CD4-positive, alpha-beta T cell treated with Interleukin-17A for 1 hour (primary cell): ENCODE results near the gene TK2.
"Not testable (repeated sequence)": the region's sequence is repeated elsewhere in the genome, so short reads cannot be mapped to it uniquely, and the experiment has no call there.

ENCODE experiments used
- DNase-seq: peaks from one replicate; pipeline ENCODE4 v3.0.0-alpha.2; 2020

Gene TK2

DNA sequence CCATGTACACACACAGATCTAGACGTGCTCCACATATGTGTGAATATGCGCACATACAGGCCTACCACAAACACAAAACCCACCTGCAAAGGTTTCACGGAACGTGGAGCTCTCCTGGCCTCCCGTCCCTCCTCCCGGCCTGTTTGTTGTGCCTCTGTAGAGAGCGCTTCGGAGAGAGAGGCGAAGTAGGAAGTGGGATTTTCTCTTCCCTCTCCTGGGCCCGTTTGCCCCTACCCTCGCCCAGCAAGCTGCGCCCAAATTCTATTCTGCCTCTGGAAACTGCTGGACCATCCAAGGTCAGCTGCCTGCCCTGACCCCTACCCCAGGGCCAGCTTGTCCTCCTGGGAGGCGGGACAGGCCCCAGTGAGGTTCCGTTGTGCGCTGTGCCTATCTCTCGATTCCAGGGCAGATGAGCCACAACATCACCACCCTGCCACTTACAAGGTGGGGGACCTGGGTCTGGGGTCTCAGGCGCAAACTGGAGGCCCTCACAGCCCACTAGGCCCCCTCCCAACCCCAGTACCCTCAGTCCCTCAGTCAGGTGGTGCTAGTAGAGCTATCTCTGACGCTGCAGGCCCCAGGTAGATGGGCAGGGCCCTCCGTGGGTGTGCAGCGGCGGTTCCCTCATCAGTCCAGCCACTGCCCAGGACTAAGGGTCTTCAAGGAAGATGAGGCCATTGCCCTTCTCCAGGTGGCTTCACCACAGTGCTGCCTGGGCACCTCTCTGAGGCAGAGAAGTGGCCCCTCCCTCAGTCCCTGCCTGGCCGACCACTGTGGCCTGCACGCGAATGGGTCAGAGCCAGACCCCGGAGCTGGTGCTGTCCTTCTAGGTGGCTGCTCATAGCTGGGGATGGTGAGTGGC, 68.6 kb downstream of the TK2 start:
- DNase-seq, result no peak

DNA sequence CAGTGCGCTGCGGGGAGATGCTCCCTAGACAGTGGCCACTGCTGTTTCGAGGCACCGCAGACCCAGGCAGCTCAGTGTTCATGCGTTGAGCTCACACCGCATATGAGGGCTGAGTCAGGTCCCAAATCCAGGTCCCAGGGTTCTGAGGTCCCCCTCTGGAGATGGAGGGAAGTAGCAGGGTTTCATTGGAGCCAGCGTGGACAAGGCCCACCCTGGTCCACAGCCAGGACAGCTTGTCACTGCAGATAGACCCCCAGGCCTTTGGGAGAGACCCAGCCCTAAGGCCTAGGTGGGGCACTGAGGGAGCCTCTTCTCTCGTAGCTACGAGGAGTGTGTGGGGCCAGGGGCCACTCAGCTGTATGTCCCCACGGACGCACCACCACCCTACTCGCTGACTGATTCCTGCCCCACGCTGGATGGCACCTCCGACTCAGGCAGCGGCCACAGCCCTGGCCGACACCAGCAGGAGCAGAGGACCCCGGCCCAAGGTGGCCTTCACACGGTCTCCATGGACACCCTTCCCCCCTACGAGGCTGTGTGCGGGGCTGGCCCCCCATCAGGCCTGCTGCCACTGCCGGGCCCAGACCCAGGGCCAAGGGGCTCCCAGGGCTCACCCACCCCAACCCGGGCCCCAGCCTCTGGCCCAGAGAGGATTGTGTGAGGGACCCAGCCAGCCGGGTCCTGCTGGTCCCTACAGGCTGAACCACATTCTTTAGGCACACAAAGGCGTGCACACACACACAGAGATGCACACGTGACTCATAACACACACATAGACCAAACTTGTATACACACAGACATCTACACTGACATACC, 69.4 kb downstream of the TK2 start:
- no peak for DNase-seq

DNA sequence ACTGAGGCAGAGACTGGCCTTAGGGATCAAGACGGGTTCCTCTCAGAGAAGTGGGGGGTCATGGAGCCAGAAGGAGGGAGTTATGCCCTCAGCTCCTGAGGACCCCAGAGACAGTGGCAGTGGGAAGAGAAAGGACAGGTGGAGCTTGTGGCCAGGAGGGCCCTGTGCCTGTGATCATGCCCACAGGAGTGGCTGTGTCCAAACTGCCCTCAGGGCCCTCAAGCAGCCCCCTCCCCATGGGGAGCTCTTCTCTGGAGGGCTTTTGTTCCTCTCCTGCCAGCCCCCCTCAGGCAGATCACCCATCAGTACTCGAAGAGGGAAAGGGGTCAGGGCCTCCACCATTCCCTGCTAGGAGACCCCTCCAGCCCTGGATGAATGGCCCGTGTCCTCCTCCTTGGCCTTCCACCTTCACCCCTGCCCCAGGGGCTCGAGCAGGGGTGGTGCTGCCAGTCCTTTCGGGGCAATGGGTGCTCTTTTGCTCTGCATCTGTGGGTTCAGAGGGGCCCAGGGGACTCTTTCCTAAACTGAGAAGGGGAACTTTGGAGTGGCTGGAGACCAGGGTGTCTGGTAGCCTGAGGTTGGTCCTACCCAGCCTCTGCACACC, 70.2 kb downstream of the TK2 start:
- no peak for DNase-seq

DNA sequence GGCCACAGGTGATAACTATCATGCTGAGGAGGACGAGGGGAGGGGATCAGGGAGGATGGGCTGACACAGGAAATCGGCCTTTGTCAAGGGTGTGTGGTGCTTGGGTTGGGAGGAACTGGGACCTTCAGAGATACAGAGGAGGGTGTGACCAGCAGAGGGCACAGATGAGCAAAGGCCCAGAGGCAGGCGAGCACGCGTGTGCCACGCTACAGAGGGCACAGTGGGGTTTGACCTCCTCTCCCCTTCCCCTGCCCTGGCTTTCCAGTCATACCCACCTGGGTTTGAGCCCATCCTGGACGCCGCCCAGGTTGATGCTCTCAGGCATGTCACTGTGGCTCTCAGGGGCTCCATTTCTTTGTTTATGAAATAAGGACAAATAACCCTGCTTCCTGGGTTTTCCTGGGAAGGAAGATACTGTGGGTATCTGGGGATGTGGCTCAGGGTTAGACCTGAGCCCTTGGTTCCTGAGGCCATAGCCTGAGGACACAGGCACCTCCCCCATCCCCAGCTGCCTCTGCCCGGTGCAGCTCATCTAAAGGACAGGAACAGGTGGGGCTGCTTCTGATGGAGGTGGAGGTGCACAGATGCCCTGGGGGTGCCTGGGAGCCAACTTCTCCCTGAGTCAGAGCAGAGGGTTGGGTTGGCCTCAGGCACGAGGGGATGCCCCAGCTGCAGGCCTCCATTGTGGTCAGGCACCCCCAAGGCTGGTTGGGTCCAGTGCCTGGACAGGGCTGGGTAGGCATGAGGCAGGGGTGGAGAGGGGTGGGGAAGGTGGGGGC, 71.0 kb downstream of the TK2 start:
- DNase-seq, result peak; percentile 87

DNA sequence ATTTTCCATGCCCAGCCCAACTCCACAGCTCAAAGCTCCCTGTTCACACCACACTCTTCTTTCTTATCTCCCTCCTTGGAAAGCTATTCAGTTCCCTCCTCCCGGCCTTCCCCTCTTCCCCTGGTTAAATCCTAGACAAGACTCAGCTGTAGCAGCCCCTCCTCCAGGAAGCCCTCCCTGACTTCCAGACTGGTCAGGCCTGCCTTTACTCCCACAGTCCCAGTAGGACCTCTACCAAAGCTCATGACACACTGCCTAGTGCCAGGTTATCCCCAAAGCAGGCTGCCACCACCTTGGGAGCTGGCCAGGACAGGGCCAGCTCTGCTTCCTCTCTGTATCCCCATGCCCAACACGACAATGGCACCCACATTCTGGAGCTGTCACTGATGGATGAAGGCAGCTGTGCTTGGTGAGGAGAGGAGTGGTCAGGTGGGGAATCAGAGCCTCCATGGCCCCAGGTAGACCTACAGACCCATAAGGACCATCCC, 72.8 kb downstream of the TK2 start:
- DNase-seq, result no peak

DNA sequence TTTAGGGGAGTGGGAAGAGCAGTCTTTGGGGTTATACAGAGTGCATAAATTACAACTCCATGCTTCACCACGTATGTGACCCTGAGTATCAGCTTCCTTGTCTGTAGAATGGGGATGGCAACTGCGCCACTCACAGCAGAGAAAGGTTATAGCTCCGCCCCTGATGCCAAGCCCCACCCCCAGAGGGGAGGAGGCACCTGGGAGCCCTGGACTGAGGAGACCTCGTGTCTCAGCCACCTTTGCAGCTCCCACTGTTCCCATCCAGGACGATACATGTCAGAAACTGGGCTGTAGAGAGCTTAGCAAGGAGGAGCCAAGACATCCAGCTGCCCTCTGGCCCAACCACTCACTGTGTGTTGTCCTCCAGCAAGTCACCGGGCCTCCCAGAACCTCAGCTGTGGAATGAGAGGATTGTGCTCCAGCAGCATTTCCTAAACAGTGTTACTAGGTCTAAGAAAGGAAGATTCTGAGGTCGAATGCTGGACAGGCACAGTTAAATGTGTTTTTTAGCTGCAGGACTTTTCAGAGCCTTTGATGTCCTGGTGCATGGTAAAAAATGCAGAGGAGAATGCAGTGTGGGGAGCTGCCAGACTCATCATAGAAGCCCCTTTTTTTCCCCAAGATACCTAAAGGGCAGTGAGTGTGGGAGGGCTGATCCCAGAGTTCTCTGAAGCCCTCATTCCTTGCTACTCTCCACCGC, 73.4 kb downstream of the TK2 start:
- peak; percentile 51 for DNase-seq

DNA sequence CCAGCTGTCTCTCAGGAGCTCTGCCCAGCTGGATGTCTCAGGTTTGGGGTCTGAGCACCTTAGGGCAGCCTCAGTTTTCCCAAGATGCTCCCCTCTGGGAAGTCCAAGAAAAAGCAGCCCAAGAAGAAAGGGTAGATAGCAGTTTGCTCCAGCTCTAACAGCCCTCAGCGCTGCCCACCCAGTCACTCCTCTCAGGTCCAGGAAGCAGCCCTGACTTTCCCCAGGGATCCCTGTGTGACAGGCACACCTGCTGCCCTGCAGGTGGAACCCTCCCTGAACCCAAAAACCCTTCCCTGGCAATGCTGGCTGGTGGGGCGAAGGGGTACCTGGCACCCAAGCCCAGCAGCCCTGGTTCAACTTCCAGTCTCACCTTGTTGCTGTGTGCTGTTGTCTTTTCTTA, 74.7 kb downstream of the TK2 start:
- DNase-seq, result no peak

DNA sequence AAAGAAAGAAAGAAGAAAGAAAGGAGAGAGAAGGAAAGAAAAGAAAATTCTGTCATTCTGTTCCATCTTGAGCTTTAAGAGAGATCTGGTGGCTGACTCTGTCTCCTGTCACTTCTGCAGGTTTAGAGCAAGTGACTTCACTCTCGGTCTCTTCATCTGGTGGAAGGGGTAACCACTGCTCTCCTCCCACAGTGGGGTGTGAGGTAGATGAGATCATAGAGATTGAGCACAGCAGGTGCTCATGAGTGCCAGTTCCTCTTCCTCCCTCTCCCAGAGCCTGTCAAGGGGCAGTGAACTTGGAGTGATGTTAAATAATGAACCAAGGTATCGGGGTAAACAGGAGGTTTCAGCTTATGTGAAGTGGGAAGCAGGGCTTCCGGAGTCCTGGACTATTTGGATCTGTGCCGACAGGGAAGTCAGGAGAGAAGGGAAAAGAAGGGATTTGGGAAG, 75.1 kb downstream of the TK2 start:
- DNase-seq, result peak; percentile 77

DNA sequence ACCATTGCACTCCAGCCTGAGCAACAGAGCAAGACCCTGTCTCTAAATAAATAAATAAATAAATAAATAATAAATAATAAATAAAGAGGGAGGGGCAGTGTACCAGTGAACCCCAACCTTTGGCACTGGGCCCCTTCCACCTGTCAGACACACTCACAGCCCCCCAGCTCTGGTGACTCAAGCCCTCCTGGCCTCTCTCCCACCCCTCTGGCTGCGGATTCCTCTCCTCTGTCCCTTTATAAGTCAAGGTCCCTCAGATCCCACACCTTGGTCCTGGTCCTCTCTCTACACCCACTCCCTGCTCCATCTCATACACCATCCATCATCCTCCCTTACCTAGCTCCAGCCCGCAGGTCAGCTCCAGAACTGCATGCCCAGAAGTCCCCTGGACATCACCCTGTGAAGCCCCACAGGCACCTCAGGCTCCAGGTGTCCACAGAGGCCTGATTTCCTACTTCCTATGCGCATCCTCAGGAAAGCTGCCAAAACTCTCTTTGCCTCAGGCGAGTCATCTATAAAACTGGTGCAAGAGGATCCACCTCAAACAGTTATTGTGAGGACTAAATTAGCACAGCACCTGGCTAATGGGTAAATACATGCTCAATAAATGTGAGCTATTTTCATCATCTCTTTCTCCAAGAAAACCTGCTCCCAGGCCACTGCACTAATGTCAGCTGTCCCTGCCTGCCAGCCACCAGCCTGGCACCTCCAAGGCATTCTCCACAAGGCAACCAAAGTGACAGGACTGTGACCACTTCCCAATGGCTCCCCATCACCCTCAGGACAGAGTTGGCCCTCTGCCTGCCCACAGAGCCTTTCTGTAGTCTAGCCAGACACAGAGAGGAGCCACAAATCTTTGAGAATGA, 76.0 kb downstream of the TK2 start:
- DNase-seq, result no peak

DNA sequence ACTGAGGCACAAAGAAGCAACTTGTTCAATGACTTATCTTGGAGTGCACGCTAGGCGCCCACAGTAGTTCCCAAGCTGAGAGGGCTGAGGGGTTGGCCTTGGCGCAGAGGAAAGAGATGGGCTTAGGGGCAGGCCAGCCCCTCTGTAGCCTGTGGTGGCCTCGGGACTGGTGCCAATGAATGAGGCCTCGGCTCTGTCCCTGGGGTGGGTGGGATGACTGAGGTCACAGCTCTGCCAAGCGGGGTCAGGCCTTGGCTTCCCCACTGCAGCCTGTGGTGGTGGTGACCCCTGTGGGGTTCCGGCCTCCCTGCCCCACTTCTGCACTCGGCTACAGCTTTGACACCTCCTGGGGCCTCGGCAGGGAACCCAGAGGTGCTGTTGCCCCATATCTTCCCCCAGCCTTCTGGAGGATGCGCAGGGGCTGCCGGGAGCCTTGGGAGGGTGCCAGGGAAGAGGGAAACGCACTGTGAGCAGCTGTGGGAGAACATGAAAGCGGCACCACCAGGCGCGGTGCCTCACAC, 76.8 kb downstream of the TK2 start:
- DNase-seq, result no peak

DNA sequence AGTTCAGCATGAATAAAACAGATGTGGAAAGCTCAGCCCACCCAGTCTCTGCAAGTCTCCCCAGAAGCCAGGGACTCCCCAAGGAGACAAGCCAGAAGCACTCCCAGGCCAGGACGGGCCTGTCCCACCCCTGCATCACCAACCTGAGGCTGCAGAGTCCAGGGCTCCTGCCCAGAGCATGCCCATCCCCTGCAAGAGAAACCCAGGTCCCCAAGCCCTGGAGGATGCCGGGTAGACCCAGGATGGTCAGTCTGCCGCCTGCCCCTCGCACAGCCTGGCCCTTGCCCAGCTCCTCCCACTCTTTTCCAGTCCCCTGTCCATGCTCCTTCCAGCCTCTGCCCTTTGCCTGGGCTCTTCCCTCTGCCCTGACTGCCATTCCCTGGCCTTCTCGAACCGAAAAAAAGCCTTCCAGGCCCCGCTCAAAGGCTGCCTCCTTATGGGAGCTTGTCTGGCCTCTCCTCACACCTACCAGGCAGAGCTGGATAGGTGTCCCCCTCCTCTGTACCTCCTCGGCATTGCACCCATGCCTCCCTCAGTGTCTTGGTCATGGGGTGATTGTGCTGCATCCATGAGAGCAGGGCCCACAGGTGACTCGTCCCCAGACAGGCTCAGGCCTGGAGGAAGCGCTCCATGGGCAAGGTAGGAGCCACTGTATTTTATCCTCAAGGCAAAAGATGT, 78.1 kb downstream of the TK2 start:
- no peak for DNase-seq

DNA sequence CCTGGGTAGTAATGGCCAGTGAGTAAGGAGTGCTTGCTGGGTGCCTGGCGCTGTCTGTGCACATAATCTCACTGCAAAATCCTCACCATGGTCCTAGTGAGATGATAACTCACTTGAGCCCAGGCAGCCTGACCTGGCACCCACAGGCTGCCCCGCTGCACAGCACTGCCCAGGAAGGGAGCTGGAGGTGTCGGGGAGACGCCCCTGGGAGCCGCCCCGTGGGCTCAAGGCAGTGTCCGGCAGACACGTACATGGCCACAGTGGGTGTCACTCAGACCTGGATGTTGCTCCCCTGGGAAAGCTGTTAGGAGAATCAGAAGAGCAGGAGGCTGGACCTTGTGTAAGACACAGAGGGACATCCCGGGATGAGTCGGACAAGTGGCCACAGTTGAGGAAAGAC, 78.7 kb downstream of the TK2 start:
- DNase-seq, result no peak

DNA sequence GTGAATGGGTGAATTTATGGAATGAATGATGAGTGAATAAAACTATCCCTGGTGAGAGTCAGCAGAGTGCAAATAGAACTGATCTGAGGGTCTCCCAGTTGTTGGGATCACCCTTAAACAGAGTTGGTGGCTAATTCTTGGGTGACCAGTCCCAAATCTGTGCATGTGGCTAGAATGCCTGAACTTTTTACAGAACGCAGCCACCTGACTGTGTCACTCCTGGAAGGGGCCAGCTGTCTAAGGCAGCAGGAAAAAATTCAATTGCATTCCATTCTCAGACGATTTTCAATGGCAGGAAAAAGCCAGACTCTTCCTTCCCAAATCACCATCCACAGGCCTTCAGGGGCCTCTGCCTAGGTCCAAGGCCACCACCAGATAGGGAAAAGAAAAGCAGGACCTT, 79.4 kb downstream of the TK2 start:
- no peak for DNase-seq

DNA sequence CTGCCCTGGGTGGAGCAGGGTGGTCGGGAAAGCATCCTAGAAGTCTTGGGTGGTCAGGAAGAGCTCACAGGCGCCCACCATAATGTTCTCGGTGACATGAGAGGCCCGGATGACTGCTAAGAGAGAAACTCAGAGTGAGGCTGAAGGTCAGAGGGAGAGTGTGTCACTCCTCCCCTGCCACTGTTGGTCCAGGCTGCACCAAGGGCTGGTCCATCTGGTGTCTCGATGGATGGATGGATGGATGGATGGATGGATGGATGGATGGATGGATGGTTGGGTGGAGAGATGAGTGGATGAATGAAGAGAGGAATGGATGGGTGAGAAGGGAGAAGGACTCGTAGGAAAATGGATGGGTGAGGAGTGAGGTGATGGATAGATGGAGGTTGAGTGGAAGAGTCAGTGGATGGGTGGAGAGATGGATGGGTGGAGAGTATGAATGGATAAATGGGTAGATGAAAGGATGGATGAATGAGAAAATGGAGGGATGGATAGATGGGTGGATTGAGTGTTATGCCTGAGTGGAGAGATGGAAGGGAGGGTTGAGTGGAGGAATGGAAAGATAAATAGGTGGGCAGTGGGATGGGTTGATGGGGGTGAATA, 79.9 kb downstream of the TK2 start:
- DNase-seq, result no peak

DNA sequence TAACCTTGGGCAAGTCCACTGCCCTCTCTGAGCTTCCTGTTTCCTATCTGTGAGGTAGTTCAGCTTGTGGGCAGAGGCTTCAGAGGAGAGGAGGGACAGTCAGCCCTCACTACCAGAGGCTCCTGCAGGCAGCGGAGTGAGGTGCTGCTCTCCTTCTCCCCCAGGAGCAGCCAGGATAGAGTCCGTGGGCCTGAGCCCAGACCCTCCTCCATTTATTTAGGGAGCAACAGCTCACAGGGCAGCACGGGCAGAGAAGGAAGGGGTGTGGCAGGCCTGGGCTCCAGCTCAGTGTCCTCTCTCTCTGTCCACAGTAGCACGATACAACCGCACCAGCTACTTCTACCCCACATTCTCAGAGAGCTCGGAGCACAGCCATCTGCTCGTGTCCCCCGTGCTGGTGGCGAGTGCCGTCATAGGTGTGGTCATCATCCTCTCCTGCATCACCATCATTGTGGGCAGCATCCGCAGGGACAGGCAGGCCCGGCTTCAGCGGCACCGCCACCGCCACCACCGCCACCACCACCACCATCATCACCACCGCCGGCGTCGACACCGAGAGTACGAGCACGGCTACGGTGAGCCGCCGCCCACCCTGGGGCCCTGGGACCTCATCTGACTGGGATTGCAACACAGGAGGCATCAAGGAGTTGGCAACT, 80.5 kb downstream of the TK2 start:
- no peak for DNase-seq

DNA sequence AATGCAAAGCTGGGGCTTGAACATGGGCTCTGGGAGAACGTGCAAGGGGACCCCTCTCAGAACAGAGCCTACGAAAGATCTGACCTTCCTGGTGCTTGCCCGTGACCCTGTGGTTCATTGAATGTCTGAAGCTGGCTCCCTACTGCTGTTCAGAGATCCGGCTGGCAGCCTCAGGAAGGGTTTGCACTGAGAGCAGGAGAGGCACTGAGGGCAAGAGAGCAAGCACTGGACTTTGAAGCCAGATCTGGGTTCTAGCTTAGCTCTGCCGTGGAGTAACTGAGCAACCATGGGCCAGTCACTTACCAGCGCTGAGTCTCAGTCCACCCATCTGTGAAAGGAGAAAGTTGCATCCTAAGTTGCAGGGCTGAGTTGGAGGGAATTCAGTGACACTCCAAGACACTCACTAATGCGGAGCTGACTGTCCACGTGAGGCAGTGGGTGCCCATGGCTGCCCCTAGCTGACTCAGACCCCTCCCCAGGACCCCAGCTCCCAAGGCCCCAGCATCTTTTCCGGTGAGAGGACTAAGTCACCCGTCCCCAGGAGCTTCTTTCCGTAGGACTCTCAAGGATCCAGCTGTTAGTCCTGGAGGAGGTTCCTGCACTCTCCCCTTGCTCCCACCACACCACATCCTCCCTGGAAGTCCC, 81.5 kb downstream of the TK2 start:
- no peak for DNase-seq

DNA sequence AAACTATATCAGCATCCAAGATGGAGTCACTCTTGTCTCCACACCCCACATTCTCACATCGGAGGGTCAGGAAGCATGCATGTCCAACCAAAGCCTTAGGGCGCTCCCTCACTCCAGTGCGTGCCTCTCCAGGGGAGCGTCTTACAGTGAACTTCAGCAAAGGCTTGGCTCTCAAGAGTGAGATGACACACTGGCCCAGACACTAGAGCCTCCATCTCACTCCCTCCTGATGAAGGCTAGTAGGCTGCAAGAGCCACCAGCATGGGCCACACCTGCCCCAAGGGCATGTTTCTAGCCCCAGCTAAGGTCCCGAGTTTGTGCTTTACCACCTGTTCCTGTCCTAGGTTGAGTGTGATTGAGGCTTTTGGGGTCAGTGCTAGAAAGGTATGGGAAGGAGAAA, 82.3 kb downstream of the TK2 start:
- no peak for DNase-seq

DNA sequence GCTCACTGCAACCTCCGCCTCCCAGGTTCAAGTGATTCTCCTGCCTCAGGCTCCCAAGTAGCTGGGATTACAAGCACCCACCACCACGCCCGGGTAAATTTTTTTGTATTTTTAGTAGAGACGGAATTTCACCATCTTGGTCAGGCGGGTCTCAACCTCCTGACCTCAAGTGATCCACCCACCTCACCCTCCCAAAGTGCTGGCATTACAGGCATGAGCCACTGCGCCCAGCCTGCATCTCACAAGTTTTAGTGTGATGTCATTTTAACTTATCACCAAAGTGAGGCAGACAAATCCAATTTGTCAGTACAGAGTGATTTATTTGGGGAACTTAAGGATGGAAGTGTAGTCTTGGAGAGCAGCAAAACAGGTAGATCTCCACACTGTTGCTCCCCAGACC, 83.3 kb downstream of the TK2 start:
- DNase-seq, result not testable (repeated sequence)

DNA sequence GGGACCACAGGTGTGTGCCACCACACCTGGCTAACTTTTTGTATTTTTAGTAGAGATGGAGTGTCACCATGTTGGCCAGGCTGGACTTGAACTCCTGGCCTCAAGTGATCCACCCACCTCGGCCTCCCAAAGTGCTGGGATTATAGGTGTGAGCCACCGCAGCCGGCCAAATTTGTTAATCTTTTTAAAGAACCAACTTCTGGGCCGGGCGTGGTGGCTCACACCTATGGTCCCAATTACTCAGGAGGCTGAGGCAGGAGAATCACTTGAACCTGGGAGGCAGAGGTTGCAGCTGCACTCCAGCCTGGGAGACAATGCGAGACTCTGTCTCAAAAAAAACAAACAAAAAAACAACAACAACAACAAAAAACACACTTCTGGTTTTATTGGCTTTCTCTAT, 84.0 kb downstream of the TK2 start:
- DNase-seq, result not testable (repeated sequence)
